Measurements from ENCODE around the gene RAC3. TPM values are rescaled to one million over a fixed set of nuclear protein-coding genes. Genes with fewer than 3 reads are reported as not detected.

The RAC3 gene
- total RNA-seq, 1 experiment from 2014 or later, result 24.8 TPM

- Histone ChIP-seq H3K36me3 (ENCODE audit: insufficient read depth, low read length, poor library complexity, severe bottlenecking) (no peaks in the 10 kb centered on the region), H3K27me3 (replicated peaks; ENCODE audit: insufficient read depth, low read depth, low read length, poor library complexity) (no peaks in the 10 kb centered on the region), H3K4me3 (ENCODE audit: low read depth, low read length, poor library complexity, severe bottlenecking) (no peak overlapping the region), H3K4me1 (ENCODE audit: insufficient read depth, low read length, poor library complexity, severe bottlenecking) (peaks cover 9% of the 10 kb centered on the region), H3K27ac (ENCODE audit: low read depth, low read length, poor library complexity, severe bottlenecking) (no peak overlapping the region), H3K9me3 (ENCODE audit: low read depth, low read length, poor library complexity, severe bottlenecking) (no peaks in the 10 kb centered on the region)
- TF ChIP-seq CTCF (conservative IDR thresholded peaks at IDR 0.05; ENCODE audit: low read depth, low read length) (no peak), EZH2 (IDR thresholded peaks at IDR 0.05; ENCODE audit: borderline replicate concordance, low read depth, low read length, poor library complexity, severe bottlenecking) (no peak)
- ChIA-PET POLR2A (ENCODE audit: low non-redundant PET) (no interaction called here), CTCF (interaction anchor here (0.5 kb wide), 1 partner anchor 49 kb away, joined by 7 read pairs; no protein-coding TSS in a partner anchor)
- no TSS peak for BruUV-seq (replicated peaks)
- intact Hi-C loops (cut with micrococcal nuclease; ENCODE audit: unreplicated experiment), result no loop called here
- no peak for DNase-seq (ENCODE audit: low spot score)
Observed at GRCh38 chr17:82004517-82005455, 26.7 kb upstream of the RAC3 start.

GRCh38 chr17:82005701-82006348, 25.7 kb upstream of the RAC3 start:
- DNase-seq (ENCODE audit: low spot score), result no peak
- intact Hi-C loops (cut with micrococcal nuclease; ENCODE audit: unreplicated experiment), result no loop called here
- H3K27me3 ChIP-seq (replicated peaks; ENCODE audit: insufficient read depth, low read depth, low read length, poor library complexity), result no peaks in the 10 kb centered on the region
- H3K27ac ChIP-seq (ENCODE audit: low read depth, low read length, poor library complexity, severe bottlenecking), result no peak overlapping the region
- no peaks in the 10 kb centered on the region for H3K9me3 ChIP-seq (ENCODE audit: low read depth, low read length, poor library complexity, severe bottlenecking)
- no peaks in the 10 kb centered on the region for H3K36me3 ChIP-seq (ENCODE audit: insufficient read depth, low read length, poor library complexity, severe bottlenecking)
- POLR2A ChIA-PET (ENCODE audit: low non-redundant PET), result no interaction called here
- no peak for TF ChIP-seq CTCF (conservative IDR thresholded peaks at IDR 0.05; ENCODE audit: low read depth, low read length)
- TF ChIP-seq EZH2 (IDR thresholded peaks at IDR 0.05; ENCODE audit: borderline replicate concordance, low read depth, low read length, poor library complexity, severe bottlenecking), result no peak
- CTCF ChIA-PET, result no interaction called here
- H3K4me1 ChIP-seq (ENCODE audit: insufficient read depth, low read length, poor library complexity, severe bottlenecking), result peaks cover 9% of the 10 kb centered on the region
- no TSS peak for BruUV-seq (replicated peaks)
- H3K4me3 ChIP-seq (ENCODE audit: low read depth, low read length, poor library complexity, severe bottlenecking), result no peak overlapping the region

GRCh38 chr17:82006468-82007227, 24.8 kb upstream of the RAC3 start:
- Histone ChIP-seq H3K9me3 (ENCODE audit: low read depth, low read length, poor library complexity, severe bottlenecking) (no peaks in the 10 kb centered on the region), H3K4me3 (ENCODE audit: low read depth, low read length, poor library complexity, severe bottlenecking) (no peak overlapping the region), H3K27ac (ENCODE audit: low read depth, low read length, poor library complexity, severe bottlenecking) (no peak overlapping the region), H3K4me1 (ENCODE audit: insufficient read depth, low read length, poor library complexity, severe bottlenecking) (peaks cover 9% of the 10 kb centered on the region), H3K36me3 (ENCODE audit: insufficient read depth, low read length, poor library complexity, severe bottlenecking) (no peaks in the 10 kb centered on the region), H3K27me3 (replicated peaks; ENCODE audit: insufficient read depth, low read depth, low read length, poor library complexity) (no peaks in the 10 kb centered on the region)
- intact Hi-C loops (cut with micrococcal nuclease; ENCODE audit: unreplicated experiment), result no loop called here
- CTCF ChIA-PET, result no interaction called here
- no peak for DNase-seq (ENCODE audit: low spot score)
- BruUV-seq (replicated peaks), result no TSS peak
- TF ChIP-seq CTCF (conservative IDR thresholded peaks at IDR 0.05; ENCODE audit: low read depth, low read length), result no peak
- TF ChIP-seq EZH2 (IDR thresholded peaks at IDR 0.05; ENCODE audit: borderline replicate concordance, low read depth, low read length, poor library complexity, severe bottlenecking), result no peak
- POLR2A ChIA-PET (ENCODE audit: low non-redundant PET), result no interaction called here
